HG03139 (cell line): Measurements from ENCODE around the gene KCNAB1.

Experiments
- ATAC-seq: cut with Tn5 transposase; IDR thresholded peaks from one replicate; pipeline ENCODE4 v1.9.1; 2021; ENCODE audit not compliant: unreplicated experiment

KCNAB1 gene

DNA sequence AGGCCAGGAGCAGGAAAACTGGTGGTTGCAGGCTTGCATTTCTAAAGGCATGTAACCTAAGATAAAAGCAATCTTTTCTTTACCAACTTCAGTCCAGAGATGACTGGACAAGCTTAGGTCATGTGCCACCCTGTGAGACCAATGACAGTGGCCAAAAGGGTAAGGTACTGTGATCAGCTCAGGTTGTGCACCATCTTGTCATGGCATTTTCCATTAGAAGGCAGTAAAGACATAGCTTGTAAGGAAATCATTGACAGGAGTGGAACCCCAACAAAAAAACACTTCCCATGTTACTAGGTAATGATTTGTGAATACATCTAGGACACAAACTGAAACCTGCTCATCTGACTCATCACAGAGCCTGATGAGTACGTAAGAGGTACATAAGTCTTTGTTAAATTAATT lies 399.4 kb downstream of the KCNAB1 start:
- peak; percentile 80 for ATAC-seq

DNA sequence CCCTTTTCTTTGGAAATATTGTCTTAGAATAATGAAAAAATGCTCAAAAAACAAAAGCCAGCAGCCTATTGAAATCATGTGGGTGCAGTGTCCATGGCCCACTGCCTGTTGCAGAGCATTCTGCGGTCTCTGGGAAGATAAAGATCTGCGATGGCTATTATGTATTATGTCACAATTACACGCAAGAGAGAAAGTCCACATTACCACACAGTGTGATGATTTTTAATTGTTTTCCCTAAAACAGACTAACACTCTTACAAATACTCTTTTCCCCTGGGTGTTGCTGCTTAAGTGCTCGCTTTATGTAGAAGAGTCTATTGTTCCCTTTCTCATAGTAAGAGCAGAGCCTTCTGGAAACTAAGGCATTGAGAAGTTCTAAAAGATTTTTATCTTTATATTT lies 402.3 kb downstream of the KCNAB1 start:
- no peak for ATAC-seq

DNA sequence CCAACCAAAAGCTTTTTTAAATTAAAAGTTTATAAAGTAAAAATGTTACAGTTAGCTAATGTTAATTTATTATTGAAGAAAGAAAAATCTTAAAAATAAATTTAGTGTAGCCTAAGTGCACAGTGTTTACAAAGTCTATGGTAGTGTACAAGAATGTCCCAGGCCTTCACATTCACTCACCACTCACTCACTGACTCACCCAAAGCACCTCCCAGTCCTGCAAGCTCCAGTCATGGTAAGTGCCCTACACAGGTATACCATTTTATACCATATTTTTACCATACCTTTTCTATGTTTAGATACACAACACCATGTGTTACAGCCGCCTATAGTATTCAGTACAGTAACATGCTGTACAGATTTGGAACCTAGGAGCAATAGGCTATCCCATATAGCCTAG lies 405.4 kb downstream of the KCNAB1 start:
- no peak for ATAC-seq

DNA sequence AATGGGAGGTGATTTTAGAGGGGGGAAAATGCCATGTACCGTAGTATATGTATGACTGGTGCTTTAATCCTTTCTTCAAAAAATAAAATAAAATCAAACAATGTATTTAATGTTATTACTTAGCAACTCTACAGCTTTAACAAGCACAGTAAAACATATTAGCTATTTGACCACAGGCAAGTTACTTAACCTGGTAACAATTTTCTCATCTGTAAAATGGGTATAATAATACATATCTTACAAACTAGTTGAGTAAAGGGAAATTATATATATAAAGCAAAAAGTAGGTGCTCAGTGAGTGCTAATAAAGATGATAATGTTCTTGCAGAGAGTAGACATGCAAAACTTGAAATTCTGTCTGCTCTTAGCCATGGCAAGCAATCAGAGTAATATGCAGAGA lies 406.7 kb downstream of the KCNAB1 start:
- no peak for ATAC-seq

- ATAC-seq = no peak
Measured at GRCh38 chr3:156530980-156531379, 410.6 kb downstream of the KCNAB1 start.

DNA sequence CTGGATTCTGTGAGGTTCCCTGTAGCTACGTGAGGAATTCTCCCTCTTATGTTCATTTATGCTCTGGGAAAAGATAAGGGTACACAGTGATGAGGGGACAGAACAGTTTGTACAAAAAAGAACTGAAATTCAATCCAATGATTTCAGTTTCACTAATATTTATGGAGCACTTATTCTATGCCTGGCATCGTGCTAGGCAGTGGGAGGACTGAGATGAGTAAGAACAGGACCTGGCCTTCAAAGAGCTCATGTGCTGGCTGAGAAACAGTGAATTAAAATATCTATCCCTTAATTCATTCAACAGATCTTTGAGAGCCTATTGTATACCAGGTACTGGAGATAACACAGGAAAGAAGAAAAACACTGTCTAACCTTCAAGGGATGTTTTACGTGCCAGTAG lies 412.4 kb downstream of the KCNAB1 start:
- no peak for ATAC-seq

DNA sequence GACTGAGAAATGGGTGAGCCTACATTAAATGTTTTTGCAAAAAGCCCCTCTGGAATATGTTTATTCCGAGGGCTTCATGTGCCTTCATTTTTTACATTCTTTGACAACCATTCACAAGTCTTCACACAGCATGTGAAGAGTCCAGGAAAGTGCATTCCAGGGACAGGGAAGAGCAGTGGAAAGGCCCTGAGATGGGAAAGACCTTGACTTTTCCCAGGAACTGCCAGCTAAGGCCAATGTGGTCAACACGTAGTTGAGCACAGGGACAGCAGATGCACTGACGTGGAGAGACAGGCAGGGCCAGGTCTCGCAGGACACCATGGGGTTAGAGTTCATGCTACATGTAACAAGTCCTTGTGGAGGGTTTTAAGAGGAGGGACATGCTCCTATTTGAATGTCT lies 412.8 kb downstream of the KCNAB1 start:
- no peak for ATAC-seq

GRCh38 chr3:156535162-156535627 lies 414.8 kb downstream of the KCNAB1 start:
- ATAC-seq = no peak

- ATAC-seq = no peak
Measured at GRCh38 chr3:156535798-156536197, 415.4 kb downstream of the KCNAB1 start.

- no peak for ATAC-seq
Measured at GRCh38 chr3:156536524-156537316, 416.3 kb downstream of the KCNAB1 start.

DNA sequence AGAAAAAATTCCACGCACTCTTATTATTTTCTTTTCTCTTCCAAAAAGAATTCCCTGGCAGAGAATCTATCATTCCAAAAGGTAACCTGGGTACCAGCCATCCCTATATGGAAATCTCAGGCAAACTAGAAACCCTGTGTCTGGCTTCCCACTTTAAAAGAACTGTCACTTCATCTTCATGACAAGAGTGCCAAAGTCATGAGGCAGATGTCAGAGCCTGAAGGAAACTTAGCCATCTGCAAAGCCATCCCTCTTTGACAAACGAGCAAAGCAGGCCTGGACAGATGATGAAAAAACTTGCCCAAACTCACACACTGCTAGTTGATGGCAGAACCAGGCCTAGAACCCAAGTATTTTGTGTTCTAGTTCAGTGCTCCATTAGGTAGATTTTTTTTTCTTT lies 418.7 kb downstream of the KCNAB1 start:
- ATAC-seq = no peak

- no peak for ATAC-seq
Measured at GRCh38 chr3:156539802-156540201, 419.4 kb downstream of the KCNAB1 start.

GRCh38 chr3:156542101-156543042 lies 422.0 kb downstream of the KCNAB1 start:
- no peak for ATAC-seq

DNA sequence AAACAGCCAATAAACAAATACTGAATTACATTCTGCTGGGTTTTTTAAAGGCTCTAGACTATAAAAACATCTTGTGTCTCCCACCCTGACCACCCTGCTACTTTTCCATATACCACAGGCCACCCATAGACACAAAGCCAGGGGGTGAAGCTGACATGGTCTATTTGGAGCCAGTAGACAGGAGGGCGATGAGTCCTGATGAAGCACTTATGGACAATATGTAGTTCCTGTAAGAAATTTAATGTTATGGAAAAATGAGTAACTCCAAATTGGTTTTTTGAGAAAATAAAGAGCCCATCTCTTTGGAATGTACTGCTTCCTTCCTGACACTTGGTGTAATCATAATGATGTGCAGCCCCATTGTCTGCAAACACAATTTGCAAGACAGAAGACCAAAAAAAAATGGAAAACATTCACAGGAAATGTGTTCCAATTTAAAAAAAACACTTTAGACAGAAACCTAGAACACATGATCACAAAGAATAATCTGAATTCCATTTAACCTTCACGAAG lies 422.7 kb downstream of the KCNAB1 start:
- ATAC-seq = no peak

DNA sequence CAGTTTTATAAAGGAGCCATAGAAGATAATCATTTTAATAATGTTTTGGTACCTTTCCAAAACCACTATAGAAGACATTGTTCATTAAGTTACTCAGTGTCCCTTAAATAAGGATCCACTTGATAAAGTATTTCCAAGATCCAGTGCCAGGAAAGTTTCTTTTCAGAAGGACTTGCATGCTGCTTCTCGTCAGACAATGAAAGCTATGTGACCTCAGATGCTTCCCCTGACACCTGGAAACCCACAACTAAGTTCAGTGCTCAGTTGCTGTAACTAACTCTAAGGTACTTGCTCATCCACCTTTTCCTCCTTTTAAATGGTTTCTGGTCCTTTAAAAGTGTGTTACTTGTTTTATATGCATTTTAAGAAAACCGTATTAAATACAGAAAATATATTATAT lies 427.3 kb downstream of the KCNAB1 start:
- ATAC-seq = no peak

GRCh38 chr3:156548041-156548687 lies 427.8 kb downstream of the KCNAB1 start:
- no peak for ATAC-seq

DNA sequence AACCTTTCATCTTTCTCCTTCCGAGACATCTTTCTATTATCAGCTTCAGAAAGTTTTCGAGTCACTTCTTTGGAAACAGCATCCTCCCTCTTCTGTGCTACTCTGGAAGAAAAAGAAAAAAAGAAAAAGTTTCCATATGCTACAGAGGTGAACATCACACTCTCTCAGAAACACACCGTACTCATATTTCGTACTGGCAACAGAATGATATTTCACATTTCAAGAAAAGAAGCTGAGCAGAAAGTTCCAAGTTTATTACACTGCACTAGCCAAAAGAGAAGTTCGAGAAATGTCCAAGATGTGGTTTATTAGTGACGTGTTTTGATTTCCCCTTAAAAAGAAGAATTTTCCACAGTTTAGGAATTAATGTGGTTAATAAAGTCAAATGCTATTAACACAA lies 428.5 kb downstream of the KCNAB1 start:
- ATAC-seq = no peak

DNA sequence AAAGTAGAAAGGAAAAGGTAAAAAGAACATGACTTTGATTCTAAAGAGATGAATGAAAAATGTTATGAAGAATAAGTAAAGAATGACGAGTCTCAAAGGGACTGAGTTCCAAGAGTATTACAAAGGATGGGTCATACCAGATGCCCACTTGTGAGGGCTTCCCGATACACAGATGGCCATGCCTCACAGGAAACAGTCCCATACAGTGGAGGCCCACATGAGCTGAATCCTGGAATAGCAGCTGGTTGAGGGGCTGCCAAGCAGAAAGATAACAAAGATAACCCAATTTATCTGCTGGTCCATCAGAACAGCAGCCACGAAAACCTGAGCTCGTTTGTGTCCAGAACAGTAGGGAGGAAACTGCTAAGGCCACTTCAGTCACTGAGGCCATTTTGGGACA lies 430.9 kb downstream of the KCNAB1 start:
- ATAC-seq = no peak

DNA sequence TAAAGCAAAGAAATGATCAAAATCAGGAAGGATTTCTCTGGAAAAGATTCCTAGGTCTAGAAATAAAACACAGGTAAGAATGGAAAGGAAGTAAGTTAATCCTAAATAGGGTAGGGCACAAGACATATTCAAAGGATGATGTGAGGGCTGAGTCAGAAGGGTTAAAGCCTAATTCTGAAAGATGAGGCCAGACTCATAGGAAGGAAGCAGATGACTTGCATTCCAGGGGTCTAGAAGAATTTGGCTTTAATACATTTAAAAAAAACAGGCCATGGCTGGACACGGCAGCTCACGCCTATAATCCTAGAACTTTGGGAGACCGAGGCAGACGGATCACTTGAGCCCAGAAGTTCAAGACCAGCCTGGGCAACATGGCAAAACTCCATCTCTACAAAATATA lies 431.4 kb downstream of the KCNAB1 start:
- no peak for ATAC-seq

- no peak for ATAC-seq
Measured at GRCh38 chr3:156552973-156553372, 432.6 kb downstream of the KCNAB1 start.

DNA sequence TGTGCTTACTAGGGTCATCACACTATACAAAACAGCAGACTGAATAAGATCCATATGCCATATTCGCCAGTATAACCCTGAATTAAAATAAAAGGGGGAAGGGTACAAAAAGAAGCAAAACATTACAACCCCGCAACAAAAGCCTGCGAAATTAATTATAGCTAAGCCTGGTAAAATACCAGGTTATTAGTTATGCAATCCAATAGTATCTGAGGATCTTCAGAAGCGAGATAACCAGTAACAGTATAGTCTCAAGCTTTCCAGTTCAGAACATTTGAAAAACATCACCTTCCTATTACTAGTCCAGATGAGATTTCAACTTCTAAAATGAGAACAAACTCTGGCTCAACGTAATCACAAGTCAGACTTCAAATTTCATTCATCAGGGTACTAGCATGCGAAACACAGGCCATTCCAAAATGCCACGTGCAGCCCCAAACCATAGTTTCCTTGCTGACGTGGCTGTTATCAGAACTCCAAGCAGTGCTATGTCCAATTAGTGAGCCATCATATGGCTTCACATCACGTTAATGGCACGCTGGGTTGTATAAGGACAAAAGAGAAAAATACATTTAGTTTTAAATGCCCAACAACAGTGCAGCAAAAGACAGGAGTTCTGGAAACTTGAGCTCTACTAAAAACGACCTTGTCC lies 433.5 kb downstream of the KCNAB1 start:
- no peak for ATAC-seq
